ENCODE results near the gene STK32C.

STK32C gene

GRCh38 chr10:132209978-132210530, 97.7 kb downstream of the STK32C start:
- DNase-seq (ENCODE audit: low spot score): no peak

DNA sequence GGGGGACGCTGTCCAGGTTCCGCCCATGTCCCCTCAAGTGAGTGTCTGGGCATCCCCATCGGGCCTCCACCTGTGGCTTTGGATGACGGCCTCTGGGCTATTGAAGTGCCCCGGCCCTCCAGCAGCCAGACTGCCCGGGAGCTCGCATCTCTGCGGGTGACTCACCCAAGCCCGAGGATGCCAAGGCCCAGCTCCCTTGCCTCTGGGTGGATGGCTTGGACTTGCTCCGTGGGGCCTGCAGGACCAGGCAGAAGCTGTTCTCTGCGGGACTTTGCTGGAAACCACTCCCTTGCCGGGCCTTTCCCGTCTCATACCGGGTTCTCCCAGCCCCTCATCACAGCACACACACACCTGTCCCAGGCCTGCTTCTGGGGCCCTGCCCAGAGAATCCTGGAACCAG, 98.6 kb downstream of the STK32C start:
- no peak for DNase-seq (ENCODE audit: low spot score)

DNA sequence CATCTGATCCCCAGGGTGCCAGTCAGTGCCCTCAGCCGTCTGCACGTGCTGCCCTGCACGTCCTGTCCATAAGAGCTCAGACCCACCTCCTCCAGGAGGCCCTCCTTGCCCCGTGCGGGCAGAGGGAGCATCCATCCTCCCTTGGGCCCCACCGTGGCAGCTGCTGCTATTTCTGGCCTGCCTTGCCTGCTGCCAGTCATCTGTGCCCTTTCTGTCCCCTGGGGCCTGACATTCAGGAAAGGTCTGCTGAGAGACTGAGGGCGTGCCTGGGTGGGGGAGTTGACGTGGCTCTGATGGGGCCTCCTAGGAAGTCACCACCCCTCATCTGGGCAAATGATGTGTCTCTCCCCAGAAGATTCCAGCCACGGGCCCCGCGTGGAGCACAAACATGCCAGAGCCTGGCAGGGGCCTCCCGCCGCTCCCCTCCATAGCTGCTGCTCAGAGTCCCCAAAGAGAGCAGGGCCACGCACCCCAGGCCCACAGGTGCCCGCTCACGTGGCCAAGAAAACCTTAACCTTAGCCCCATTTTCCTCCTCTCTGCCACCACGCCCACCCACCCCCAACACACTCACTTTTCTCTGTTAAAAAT, 99.2 kb downstream of the STK32C start:
- DNase-seq (ENCODE audit: low spot score): no peak

DNA sequence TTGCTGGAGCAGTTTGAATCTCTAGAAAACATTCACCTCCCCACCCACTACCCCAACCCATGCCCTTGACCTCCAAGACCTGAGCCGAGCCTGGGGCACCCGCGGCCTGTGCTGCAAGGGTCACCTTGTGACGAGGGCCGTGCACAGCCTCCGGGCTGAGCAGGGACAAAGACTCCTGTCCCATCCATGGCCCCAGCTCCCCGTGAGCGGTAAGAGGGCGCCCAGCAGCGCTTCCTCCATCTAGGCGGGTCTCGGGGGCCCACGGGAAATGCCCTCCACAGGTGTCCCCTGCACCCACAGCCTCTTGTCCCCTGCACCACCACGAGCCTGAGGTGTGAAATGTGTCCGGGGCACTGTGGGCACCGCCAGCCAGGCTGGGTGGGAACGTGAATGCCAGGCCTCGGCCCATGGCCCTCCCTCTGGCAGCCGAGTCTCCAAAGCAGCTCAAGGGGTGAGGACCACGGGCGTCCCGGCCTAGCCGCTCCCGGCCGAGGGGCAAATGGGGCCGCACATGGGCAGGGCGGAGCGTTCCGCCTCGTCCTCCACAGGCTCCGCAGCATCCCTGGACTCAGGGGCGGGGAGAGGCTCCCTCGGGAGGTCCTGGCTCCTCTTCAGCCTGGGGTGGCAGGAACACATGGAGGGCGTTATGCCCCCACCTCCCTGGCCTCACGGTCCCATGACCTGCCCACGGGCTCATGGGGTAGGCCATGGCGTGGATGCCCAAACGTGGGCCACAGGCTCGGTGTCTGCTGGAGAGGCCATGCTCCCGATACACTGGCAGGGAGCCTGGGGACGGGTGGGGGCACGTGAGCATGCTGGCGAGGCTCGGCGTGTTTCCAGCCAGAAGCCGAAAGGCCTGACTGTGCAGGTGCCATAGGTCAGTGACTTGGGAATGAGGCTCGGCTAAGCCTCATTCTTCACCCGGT, 100.0 kb downstream of the STK32C start:
- DNase-seq (ENCODE audit: low spot score): no peak

DNA sequence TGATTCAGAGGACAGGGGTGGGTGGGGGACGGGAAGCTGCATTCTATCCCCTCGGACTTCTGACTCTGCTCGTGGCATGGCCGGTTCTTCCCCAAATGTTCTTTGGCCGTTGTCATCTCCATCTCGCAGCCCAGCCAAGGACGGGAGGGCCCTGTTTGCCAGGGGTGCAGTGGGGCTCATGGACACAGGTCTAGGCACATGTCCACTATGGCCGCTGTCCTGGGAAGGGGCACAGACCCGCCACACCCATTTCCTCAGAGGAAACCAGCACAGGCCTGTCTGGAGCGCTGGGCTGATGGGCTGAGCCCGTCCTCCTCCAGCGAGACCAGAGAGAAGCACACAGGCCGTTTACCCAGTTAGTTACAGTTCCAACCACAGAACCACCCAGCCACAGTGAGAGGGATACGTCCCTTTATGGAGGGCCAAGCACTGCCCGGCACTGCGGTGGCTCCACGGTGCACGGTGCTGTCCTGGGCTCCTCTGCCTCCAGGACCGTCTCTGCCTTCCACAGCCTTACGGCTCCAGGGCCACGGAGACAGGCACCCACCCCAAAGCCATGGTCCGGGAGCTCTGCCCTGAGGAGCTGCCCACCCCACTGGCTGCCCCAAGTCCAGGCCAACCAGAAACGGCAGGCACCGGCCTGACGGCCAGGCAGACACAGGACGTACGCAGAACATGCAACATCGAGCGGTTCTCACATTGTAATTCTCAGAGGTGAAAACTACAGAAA, 100.8 kb downstream of the STK32C start:
- DNase-seq (ENCODE audit: low spot score): no peak

DNA sequence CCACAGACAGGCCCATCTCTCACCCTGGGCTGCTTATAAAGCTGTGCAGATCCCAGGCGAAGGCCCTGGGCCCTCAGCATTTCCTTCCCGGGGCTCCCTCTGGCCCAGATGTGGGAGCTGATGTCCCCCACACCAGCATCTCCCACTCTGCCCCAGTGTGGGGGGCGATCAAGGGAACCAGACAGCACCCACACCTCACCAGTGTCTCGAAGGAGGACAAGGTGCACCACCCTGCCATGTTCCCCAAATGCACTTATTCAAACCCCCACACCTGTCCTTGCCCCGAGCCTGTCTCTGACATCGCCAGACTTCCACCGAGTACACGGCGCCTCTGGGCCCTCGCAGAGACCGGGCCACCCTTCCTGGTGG, 101.4 kb downstream of the STK32C start:
- no peak for DNase-seq (ENCODE audit: low spot score)

- no peak for DNase-seq (ENCODE audit: low spot score)
These were observed 101.9 kb downstream of the STK32C start for GRCh38 chr10:132205650-132206376.

DNA sequence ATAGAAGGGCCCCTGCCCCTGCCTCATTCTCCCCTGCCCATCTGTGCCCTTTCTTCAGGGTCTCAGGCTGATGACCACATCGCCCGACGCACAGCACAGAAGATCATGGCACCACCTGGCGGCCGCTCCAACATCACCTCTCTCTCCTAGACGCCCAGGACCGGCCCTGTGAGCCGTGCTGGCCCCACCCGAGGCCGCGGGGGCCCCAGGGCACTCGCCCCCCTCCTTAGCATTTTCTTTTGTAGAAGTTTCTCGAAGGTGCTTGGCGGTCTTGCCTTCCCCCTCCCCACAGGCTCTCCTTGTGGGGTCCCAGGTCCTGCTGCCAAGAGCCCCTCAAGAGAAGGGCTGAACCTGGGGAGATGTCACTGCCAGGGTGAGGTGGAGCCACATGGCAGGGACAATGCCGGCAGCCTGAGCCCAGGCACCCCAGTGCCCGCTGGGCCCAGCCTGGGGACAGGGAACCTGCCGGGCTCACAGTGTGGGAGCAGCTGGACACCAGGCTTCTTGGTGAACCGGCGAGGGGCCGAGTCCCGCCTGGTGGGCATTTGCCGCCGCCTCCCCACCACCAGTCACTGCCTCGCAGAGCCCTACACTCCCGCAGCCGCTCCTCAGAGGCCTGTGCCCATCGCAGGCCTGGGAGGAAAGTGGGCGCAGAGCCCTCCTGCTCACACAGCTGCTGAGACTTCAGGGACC, 102.8 kb downstream of the STK32C start:
- DNase-seq (ENCODE audit: low spot score): no peak

DNA sequence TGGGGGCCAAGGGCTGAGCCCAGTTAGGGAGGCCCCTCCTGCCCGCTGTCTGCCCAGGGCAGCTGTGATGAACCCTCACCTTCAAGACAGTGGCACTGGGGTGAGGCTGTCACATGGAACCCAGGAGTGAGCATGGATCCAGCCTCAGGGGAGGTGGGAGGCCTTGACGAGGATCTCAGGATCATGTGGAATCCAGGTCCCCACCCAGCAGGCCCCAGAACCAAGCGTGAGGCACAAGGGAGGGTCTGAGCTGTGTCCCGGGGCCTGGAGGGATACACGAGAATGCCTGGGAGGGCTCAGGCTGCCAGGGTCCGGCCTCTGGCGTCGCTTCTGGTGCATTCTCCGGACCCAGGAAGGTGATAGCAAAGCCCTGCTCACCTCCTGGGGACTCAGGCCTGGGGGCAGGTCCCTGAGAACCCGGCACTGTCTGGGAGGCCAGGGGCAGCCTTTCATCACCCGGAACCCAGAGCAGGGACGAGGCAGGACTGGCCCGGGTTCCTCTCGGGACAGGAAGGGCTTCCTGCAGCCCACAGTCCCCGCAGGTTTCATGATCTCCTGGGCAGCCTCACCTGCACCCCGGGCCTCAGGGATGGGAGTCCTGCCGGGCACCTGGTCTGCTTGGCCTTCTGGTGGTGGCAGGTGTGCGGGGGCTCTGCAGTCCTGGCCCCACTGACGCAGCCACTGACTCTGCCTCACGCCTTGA, 103.5 kb downstream of the STK32C start:
- DNase-seq (ENCODE audit: low spot score): no peak

GRCh38 chr10:132203256-132204077, 104.3 kb downstream of the STK32C start:
- DNase-seq (ENCODE audit: low spot score): no peak

DNA sequence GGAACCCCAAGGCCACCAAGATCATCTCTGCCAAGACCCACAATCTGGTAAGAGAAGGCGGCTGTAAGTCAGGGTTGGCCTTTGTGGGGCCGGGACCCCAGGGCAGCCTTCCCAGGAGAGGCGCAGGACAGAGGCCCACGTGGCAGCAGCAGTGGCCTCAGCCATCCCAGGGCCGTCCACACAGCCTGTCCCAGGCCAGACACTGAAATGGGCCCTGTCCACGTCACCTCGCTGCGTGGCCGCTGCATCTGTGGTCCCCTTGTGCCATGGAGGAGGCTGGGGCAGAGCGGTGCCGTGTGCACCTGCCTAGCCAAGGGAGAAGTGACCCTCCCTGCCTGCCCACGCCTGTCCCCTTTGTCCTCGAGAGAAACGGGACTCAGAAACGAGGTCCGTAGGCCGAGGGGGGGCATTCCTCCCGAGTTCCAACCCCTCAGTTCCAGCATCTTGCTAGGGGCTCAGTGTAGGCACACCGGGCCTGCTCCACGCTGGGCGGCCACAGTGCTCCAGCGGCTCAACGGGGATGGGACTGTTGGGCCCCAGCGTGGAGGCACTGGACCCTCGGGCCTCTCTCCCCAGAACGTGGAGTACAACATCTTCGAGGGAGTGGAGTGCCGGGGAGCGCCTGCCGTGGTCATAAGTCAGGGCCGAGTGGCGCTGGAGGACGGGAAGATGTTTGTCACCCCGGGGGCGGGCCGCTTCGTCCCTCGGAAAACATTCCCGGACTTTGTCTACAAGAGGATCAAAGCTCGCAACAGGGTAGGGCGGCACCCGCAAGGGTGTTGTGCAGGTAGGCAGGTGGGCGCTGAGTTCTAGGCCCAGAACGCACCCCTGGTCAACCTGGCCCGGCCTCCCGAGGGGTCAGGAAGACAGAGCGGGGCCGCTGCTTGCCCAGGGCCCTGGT, 105.4 kb downstream of the STK32C start:
- no peak for DNase-seq (ENCODE audit: low spot score)

DNA sequence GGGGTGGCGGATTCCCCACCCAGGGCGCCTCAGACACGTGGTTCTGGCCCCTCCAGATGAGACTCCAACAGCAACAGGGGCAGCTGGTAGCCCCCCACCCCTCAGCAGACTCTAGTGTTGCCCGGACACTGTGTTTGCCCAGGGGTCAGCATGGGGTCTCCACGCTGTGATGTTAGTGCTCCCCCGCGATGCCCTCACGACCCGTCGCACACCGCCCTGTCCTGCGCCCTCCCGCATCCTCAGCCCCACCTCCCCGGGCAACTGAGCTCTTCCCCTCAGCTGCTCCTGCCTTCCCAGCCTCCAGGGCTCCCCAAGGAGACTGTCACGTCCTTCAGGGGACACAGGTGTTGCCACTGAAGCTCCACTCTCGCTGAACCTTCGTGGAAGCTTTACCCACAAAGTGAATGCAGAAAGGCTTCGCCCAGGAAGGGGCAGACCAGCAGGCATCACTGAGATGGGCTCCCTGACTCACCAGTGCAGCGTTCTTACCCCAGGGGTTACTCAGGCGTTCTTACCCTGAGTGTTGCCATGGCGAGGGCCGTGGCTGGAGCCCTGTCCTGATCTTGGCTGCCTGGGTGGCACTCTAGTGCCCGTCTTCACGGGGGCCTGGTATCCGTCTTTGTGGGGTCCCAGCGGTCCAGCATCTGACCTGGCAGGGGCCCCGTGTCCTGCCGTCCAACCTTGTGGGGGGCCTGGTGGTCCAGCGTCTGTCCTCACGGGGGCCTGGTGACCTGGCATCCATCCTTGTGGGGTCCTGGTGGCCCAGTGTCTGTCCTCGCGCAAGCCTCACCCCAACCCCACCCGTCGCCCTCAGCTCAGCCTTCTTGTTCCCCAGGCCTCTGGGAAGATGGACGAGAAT, 106.4 kb downstream of the STK32C start:
- no peak for DNase-seq (ENCODE audit: low spot score)

GRCh38 chr10:132200344-132201110, 107.2 kb downstream of the STK32C start:
- DNase-seq (ENCODE audit: low spot score): no peak

DNA sequence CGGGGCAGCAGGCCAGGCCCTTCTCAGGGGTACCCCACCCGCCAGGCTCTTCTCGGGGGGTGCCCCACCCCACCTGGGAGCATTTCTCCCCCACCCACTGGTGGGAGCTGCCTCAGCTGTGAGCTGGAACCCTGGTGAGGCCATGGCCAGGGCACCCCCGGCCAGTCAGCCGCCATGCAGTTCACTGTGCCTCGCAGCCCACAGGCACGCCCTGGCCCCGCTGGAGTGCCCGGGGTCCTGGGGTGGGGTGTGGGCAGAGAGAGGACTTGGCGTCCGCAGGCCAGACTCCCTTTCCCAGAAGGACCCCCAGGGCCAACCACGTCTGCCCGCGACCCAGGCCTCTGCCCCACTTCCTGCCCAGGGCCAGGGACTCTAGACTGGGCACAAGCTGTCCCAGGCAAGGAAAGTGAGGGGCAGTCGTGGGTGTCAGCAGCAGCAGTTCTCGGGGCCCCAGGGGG, 107.9 kb downstream of the STK32C start:
- no peak for DNase-seq (ENCODE audit: low spot score)

DNA sequence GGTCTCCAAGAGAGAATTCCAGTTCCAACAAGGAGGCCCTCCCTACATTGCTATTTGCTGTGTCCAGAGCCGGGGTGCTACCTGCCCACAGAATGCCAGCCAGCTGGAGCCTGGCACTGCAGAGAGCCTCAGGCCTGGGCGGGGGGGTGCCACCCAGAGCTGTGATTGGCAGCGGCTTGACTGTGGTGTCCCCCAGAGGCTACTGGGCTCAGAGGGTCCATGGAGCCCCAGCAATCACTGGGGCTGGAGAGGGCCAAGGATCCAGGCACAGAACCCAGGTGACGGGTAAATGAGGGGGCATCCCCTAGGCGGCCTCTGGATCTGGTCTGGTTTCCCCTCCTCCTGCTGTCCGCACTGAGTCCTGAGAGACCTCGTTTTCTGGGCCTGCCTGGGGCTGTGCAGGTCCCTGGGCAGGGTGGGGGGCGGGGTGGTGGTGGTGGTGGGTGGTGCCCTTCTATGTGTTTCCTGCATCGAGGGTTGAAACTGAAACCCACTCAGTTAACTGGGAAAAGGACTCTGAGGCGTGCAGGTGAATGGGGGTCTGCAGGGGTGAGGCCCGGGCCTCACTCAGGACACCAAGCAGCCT, 108.4 kb downstream of the STK32C start:
- no peak for DNase-seq (ENCODE audit: low spot score)

GRCh38 chr10:132198381-132199181, 109.2 kb downstream of the STK32C start:
- DNase-seq (ENCODE audit: low spot score): no peak
